Measurements from ENCODE around the gene FRMD4B.

Gene FRMD4B

DNA sequence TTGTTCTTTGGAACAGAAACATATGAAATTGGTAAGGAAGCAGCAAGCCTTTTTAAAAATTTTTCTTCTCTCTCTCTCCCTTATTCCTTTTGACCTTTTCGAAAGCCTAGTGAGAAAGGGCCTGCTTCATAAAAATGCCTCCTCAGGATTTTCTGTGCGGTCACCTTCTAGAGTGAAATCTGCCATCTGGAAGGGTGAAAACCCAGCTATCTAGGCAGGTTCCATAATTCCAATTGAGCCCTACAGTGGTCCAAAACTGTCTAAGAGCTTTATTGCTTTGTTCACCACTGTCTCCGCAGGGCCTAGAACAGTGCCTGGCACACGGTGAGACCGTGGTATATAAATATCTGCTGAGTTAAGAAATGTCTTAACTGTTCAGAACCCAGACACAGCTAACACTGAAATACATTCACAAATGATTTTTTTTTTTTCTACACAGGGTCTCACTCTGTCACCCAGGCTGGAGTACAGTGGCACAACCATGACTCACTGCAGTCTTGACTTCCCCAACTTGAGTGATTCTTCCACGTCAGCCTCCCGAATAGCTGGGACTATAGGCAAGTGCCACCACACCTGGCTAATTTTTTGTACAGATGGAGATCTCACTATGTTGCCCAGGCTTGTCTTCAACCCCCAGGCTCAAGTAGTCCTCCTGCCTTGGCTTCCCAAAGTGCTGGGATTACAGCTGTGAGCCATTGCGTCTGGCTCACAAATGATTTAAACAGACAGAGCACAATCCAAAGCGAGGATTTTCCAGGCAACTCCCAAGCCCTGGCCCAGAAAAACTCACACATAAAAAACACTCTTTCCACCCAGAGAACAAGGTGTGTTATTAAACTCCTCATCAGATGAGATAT, 64.4 kb downstream of the FRMD4B start:
- DNase-seq: no peak

DNA sequence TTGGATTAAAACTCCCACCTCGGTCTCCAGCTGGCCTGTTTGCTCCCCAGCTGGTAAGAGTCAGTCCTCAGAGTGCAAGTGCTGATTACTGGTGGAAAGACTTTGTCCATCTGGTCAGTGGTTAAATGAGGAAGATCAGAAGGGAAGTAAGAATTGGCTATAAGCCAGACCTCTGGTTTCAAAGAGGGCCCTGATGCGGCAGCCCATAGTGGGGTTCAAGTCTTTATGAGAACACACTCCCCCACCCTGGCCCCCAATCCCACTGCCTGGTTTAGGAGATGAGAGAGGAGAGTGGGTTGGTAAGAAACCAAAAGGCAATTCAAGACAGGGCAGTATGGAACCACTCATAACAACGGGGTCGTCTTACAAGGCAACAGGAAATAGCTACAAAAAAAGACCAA, 65.0 kb downstream of the FRMD4B start:
- DNase-seq: no peak

DNA sequence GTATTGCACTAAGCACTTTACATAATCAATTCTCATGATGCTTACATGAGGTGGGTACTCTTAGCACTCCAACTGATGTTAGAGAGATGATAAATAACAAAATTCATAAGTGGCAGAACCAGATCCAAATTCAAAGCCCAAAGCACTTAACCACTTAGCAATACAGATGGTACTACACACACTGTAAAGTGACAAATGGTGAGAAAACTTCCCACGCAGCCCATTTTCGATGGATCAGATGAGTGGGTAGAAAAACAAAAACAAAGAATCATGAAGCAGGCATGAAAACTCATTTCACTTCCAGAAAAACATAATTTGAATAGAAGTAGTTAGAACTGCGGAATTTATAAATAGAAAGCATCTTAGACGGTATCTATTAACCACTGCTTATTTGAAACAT, 66.2 kb downstream of the FRMD4B start:
- no peak for DNase-seq

DNA sequence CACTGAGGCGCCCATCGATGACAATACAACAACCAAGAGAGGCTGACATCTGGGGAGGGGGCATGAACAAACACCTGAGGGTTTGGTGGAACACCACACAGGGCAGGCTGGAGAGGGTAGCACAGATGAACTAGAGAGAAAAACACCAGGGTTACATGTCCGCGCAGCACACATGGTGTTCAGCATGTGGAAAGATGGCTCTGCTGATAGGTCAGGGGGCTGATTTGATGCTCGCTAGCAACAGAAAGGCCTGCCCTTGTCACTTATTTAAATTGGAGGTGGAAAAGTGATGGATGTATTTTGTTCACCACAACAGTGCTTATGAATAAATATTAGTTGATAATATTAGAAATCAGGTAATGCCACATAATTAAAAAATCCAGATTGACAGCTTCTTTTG, 67.5 kb downstream of the FRMD4B start:
- no peak for DNase-seq

DNA sequence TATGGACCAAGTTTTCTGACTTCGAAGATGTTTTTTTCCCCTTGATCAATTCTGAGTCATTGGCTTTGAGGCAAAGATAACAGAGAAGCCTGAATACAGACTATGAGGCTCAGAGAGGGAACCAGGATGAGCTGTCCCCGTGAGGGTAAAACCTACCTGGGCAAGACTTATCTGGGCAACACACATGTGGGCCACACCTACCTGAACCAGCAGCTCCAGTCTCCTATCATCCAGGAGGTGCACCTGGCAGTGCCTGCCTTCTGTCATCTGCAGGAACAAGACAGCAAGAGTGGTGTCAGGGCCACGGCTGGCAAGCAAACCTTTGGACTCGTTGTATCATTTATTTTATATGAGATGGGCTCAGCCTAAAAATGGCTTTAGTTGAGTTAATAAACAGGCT, 72.6 kb downstream of the FRMD4B start:
- no peak for DNase-seq

DNA sequence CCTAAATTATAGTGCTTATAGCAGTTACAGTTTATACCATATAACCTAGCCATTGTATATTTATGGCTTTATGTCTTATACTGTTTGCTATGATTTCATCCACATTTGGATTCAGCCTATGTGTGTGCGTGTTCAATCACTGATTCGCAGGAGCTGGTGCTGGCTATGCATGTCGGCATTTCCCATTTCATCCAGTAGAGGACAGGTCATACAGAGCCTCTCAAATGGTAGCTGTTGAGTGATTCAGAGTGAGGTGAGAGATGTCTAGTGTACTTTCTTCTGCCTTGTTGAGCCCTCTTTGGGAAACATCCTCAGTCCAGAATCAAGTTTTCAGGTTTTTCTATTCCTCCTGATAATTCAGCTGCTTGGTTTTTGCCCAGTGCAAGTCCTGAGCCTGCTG, 76.1 kb downstream of the FRMD4B start:
- peak; percentile 23 for DNase-seq

DNA sequence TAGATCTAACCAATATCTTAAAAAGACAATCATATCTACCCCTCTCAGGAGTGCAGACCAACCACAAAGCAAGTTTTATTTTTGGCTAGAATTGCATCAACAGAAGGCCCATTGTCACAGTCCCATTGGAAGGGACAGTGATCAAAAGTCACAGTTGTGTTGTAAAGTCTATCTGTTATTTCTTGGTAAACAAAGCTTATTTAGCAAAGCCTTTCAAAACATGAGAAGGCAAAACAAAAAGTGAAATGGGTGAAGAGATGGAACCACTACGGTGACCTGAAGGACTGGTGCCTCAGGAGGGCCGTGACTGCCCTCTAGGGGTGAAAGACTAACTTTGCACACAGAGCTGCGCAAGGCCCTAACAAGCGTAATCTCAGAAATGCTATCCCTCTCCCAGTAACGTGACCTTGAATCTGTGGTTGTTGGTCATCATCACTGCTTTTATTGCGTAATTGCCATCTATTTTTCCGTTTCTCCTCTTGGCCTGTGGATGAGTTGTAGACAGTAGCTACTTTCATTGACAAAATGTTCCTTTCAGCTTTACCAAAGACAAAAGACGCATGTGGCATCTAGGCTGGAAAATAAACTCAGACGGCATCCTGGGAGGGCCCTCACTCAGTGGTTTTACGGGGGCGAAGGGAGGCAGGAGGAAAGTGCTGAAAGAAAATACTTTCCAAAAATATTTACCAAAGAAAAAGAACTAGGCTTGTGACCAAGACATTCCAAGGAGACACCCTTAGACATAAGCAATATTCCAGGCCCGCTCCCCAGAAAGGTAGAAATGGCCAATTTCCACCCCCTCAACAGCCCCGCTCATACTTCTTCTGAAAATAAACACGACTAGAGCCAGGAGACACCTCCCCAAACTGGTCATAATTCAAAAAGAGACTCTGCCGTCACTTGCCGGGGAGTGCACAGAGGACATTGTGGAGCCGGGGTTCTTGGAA, 79.4 kb downstream of the FRMD4B start:
- peak; percentile 89 for DNase-seq

DNA sequence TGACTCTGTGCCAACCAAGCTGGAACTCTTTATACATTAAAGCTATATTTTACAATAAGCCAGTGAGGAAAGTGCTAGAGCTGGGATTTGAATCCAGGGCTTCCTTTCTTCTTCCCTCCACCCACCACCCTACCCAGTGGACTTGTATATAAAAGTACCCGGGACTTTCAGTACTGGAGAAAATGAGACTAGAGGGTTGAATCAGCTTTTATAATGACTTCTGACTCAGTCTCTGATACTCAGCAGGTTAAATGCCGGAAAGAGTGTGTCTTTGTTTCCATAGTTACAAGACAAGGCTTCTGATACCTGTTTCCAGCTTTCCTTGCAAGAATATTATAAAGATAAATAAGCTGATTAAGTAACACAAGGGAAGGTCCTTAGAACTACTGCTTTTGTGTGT, 80.9 kb downstream of the FRMD4B start:
- DNase-seq: peak; percentile 76

DNA sequence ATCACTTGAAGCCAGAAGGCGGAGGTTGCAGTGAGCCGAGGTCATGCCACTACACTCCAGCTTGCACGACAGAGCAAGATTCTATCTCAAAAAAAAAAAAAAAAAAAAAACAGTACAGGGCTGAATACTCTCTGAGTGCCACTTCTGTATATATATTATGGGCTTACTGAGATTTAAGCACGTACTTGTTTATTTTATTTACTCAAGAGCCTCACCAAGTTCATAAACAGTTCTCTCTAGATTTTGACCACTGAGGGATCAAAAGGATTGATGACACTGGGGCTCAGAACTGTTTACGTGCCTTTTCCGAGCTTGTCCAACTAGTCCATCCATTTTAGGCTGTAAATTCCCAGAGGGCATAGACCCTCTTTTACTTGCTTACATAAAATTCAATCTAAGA, 81.5 kb downstream of the FRMD4B start:
- DNase-seq: no peak

DNA sequence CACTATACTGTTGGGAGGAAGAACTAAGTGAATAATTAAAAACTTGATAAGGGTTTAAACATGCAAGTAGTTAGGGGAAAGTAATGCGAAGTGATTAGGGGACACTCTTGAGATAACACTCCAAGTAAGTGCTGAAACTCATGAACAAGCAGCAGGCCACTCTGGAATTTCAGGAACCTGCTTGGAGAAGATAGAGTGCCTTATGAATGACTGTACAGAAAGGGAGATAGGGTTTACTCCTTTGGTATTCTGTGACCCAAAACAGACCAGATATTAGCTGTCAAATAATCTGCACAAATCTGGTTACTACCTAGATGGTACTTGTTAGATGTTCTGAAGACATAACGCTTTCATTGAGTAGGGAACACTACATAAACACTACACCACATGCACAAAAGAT, 85.6 kb downstream of the FRMD4B start:
- DNase-seq: no peak

DNA sequence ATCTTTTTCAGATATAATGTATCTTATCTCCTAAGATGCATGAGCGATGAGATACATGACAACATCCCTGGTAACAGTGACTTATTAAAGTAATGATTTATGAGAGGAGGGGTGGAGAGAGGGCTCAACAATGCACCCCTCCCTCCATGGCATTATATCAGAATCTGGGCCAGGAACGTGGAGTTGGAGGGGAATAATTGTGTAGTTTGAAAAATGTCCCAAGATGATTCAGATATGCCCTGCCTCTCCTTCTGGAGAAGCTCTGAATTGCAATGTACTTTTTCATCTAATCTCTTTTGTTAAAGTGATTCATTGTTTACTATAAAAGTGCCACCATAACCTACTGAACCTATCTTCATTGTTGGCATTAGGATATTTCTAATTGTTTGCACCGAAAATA, 86.5 kb downstream of the FRMD4B start:
- DNase-seq: no peak

DNA sequence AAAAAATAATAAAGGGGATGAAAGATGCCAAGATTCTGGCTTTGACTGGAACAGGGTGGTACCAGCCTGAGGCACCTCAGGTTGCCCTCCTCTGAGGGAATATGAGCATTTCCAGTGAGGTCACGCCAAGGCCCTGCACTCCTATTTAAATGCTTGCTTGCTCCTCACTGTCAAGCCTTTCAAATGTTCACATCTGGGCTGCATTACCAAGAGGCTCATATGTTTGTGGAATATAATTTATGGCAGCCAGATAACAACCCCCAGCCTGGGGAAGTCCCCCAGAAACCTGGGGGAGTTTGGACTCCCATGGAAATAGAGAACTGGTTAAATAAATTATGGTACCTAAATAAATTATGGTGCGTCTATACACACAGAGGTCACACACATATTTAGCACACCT, 88.4 kb downstream of the FRMD4B start:
- DNase-seq: no peak

DNA sequence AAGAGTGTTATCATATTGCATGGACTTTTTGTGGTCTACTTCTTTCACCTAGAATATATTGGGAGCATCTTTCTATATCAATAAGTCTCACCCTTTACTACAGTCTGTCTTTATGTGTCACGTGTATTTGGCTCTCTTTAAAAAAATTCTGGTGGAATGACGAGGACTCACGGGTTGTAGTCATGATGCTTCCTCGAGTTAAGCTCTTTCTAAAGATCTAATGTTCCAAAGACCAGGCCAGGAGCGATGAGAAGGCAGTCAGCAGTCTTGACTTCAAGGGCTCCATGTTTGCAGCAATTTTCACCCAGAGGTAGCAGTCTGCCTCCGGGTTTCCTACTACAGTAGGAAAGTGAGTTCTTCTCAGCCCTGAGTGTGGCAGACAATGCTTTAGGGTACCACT, 88.9 kb downstream of the FRMD4B start:
- DNase-seq: no peak

DNA sequence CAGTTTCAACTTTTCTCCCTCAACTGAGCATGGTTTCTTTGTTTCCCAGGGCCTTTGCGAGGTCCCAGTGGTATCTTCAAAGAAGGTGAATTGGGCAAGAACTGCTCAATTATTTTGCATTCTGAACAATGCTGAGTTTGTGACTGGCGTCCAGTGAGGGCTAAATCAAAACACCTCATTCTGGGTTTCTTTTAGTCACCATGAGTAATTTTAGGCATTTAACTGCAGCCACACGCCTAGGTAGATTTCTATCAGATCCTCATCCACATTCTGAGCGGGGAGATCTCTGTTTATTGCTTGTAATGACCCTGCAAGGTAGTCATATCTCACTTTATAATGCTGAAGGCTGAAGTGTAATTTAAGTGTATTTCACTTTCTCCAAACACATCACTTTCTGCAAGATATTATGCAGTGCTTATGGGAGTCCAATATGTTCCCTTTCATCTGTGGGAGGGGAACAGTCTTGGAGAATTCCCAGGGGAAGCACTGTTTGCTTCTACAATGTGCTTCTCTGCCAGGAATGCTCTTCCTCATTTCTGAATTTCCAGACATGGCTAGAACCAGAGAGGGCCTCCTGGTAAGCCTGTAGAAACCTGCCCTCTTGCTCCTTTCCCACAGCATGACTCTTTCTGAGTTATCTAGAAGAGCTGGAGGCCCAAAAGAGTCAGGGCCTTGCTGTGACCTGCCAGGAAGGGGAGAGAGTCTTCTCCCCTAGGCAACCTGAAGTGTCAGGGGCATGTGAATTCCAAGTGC, 91.7 kb downstream of the FRMD4B start:
- DNase-seq: peak; percentile 61

DNA sequence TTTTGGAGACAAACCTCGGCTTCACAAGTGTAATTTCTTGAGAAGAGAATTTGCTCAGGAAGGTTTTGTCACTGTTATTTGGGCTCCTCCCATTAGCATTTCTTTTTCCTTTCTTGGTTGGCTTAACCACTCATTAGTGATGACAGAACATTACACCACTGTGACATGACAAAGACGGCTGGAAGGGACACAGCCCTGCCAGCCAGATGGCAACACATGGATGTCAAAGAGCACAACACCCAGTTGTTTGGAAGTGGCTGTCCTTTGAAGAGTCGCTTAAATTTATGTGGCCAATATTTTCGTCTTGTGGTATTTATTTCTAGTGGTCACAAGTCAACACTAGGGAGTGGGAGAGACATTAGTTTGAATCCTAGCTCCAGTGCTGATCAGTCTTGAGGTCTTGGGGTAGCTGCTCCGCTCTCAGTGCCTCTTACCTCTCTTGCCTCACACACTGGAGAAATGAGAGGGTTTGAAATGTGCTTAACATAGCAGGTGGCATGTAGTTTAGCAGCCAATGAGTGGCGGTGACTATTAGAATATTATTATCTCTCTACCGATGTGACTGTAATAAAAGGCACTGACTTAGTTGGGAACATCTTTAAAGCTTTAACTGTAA, 92.8 kb downstream of the FRMD4B start:
- no peak for DNase-seq

DNA sequence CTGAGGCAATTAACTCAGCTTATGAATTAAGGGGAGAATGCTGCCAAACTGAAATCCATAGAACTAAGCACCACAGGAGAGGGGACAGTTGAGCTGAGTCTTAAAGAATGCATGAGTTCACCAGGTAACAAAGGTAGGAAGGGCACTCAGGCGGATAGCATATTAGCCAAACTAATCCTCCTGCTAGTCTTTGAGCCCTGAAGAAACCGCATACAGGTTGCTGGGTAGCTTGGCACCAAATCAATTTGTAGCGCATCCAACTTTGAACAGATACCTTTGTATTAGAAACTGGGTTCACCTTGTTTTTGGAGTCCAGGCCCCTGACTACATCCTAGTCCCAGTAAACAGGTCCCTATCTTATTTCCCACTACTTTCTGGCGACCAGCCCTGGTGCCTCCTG, 93.7 kb downstream of the FRMD4B start:
- DNase-seq: no peak

DNA sequence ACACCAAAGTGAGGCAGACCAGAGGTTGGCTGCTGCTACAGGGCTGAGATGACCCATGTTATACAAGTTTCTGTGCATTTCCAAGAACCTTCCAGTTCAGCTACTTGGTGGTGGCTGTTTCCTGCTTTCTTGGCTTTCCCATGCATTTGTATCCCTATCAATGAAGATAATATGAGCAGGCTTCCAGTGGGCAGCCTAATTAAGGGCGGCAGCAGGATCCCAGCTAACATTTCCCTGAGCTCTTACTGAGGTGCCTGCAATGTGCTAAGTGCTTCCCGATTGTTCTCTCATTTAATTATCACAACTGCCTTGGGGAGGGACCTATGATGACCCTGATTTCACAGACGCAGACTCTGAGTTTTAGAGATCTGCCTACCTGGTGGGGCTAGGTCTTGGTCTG, 95.5 kb downstream of the FRMD4B start:
- no peak for DNase-seq

DNA sequence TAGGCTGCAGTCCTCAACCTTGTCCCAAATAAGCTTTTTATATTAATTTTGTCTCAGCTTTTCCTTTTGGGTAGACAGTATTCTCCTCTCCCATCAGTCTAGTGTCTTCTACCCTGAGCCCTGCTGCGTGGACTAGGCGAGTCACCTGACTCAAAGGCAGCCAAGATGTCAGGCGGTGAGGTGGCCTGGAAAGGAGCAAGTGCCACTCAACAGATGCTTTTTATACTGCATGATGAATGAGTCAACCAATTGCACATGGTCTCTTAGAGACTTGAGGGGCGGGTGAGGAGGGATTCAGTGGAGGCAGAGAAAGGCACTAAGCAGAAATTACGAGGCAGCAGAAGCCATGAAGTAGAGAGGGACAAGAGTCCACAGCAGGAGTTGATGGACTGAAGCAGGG, 95.9 kb downstream of the FRMD4B start:
- DNase-seq: peak; percentile 16

DNA sequence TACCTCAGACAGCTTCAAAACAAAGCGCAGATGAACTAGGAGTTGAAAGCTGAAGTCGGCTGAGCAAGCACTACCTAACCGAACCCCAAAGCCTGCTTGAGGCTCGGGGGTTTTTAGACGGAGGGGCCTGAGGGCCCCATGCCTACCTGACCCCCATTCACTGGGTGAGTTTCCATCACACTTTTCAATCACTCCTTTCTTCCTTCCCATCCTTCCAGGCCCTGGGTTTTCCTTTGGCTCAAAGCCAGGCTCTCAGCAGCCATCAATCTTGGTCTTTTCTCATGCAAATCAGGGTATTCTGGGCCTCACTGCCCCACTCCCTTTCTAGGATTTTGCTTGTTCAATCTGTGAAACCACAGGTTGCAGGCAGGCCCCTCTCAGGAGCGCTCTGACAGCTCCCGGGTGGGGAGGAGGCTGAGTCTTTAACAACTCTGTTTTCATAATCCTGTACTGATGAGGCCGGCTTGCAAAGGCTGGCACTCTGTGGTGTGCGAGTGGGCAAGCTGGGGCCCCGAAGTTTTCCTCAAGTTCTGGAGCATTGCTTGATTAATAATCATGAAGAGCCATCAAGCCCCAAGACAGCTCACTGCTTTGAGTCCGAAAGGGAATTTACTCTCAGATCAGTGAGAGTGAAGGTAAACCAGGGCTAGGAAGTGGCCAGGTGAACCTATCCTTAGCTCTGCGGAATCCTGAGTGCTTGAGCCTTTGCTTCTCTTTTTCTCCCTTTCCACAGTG, 97.6 kb downstream of the FRMD4B start:
- DNase-seq: peak; percentile 88

DNA sequence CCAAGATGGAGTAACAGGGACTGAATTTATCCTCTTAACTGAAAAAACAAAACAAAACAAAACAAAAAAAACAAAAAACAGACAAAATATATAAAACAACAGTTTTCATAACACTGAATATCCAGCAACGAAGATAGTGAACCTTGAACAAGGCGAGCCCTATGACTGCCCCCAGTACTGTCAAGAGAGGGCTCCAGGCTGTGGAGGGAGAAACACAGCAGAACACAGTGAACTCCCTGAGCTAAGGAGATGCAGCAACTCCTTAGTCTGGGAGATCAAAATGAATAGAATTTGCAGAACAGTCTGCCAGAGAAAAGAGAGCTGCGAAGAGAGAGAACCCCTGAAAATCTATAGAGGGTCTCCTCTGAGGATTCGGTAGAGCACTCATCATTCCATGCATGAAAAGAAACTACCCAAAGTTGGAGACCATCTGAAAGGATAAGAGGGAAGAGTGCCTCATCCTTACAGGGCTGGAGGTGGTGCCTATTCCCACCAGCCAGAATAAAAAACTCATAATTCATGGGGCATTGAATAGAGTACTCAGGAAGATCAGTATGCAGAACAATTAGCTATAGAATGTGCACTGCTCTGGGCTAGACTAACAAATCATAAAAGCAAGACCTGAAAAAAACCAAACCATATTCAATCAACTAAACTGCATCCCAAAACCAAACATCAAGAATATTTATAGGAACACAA, 101.8 kb downstream of the FRMD4B start:
- DNase-seq: no peak

DNA sequence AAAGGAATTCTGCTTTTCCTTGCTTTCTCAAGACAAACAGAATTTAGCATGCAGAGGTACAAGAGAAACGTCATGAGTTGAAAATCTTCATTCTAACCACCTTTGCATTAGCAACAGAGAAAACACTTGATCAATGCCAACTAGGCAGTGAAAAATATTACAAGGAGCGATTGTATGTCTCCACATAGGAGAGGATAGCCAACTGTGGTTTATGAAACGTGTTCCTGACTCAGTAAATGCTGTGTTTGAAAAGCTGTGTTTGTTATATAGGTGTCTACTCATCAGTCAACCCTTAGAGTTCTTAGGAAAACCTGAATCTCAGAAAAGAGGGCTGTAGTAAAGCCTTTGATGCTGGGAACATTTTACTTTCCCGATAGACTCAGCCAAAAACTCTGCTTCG, 102.4 kb downstream of the FRMD4B start:
- no peak for DNase-seq

All from activated CD4-positive, alpha-beta T cell treated with anti-CD3 and anti-CD28 coated beads, Interleukin-10, Interleukin-2, amounts not matched to agents 100 ng/mL and 50 ng/mL, durations not matched to agents 16 hours and 8 hours (primary cell).